H1 (cell line): ENCODE measurements around the gene AIFM3. TPM values are rescaled to one million over a fixed set of nuclear protein-coding genes. Genes with fewer than 3 reads are reported as not detected.

Source experiments
- CTCF ChIA-PET: fragments of 300-600 bp; sonication (Branson Sonifier 250); formaldehyde crosslinking; loops from one replicate; lab custom pipeline; 2021; ENCODE audit not compliant: partially characterized antibody; lab: Charles Lee
- POLR2A ChIA-PET: fragments of 300-600 bp; sonication (Branson Sonifier 250); formaldehyde crosslinking; loops from one replicate; lab custom pipeline; 2021; ENCODE audit warnings: inconsistent platforms; ENCODE audit not compliant: partially characterized antibody; lab: Charles Lee
- DNase-seq, 2 experiments: peaks; one replicate each; pipeline versions ENCODE4 v3.0.0 to v3.0.0-alpha.2; 2010 to 2022; ENCODE audit warnings: low spot score in 2 of 2, low read depth in 1 of 2, mixed read lengths in 1 of 2
- FAIRE-seq: peaks from 2 replicates; lab custom pipeline; 2011; peaks lifted over from hg19 to GRCh38; lab: Jason Lieb, UNC
- H2AFZ ChIP-seq: 2 replicates; pipeline ENCODE4 v1.8.1; 2012; ENCODE audit warnings: low read length, inconsistent platforms
- H2AK5ac ChIP-seq: 2 replicates; pipeline ENCODE4 v1.6.1; 2013; ENCODE audit warnings: low read depth, low read length
- H2BK120ac ChIP-seq: replicated peaks from 2 replicates; pipeline ENCODE3; 2013; ENCODE audit warnings: low read depth, low read length, inconsistent platforms
- H2BK12ac ChIP-seq: 2 replicates; pipeline ENCODE4 v1.6.1; 2013; ENCODE audit warnings: low read depth, low read length
- H2BK15ac ChIP-seq: 2 replicates; pipeline ENCODE4 v1.6.1; 2013; ENCODE audit warnings: low read length
- H2BK20ac ChIP-seq: 2 replicates; pipeline ENCODE4 v1.6.1; 2013; ENCODE audit warnings: low read length
- H2BK5ac ChIP-seq: 2 replicates; pipeline ENCODE4 v1.6.1; 2013; ENCODE audit warnings: low read depth, low read length
- H3K14ac ChIP-seq: 2 replicates; pipeline ENCODE4 v1.6.1; 2013; ENCODE audit warnings: inconsistent platforms; ENCODE audit not compliant: insufficient read length
- H3K18ac ChIP-seq: 2 replicates; pipeline ENCODE4 v1.6.1; 2013; ENCODE audit warnings: low read length; ENCODE audit errors: extremely low read depth
- H3K23ac ChIP-seq: 2 replicates; pipeline ENCODE4 v1.6.1; 2013; ENCODE audit warnings: inconsistent platforms; ENCODE audit not compliant: insufficient read length
- H3K23me2 ChIP-seq: 2 replicates; pipeline ENCODE4 v1.6.1; 2013; ENCODE audit warnings: low read depth, low read length
- H3K27ac ChIP-seq: 2 replicates; pipeline ENCODE4 v1.6.1; 2011; ENCODE audit warnings: low read depth, low read length, inconsistent platforms
- H3K27me3 ChIP-seq, 4 experiments: replicated peaks in 1 of 4; 1 replicate in 1 of 4; 2 replicates in 3 of 4; pipeline versions ENCODE4 v1.6.1 to v1.8.1; 2011 to 2013; ENCODE audit warnings: low read length in 3 of 4, mild to moderate bottlenecking in 3 of 4, inconsistent platforms in 2 of 4, mixed read lengths in 2 of 4, moderate library complexity in 1 of 4; ENCODE audit not compliant: control insufficient read depth in 3 of 4, insufficient read depth in 3 of 4; ENCODE audit errors: extremely low read depth in 1 of 4
- H3K36me3 ChIP-seq, 4 experiments: 2 replicates each; pipeline versions ENCODE4 v1.6.1 to v1.8.1; 2011 to 2013; ENCODE audit warnings: mild to moderate bottlenecking in 4 of 4, low read length in 3 of 4, moderate library complexity in 2 of 4, control low read depth in 1 of 4, inconsistent platforms in 1 of 4; ENCODE audit not compliant: insufficient read depth in 4 of 4, control insufficient read depth in 2 of 4
- H3K4ac ChIP-seq: replicated peaks from 2 replicates; pipeline ENCODE3; 2013; ENCODE audit warnings: low read length, low read depth, mixed read lengths, inconsistent platforms; ENCODE audit not compliant: insufficient read length
- H3K4me1 ChIP-seq, 4 experiments: replicated peaks in 1 of 4; 1 replicate in 1 of 4; 2 replicates in 3 of 4; pipeline versions ENCODE4 v1.6.1 to v1.8.1; 2011 to 2013; ENCODE audit warnings: low read length in 3 of 4, inconsistent platforms in 2 of 4, mixed read lengths in 1 of 4; ENCODE audit not compliant: insufficient read depth in 4 of 4, control insufficient read depth in 3 of 4
- H3K4me2 ChIP-seq, 2 experiments: 2 replicates each; pipeline versions ENCODE4 v1.6.1 to v1.8.1; 2011 to 2013; ENCODE audit warnings: low read depth in 2 of 2, low read length in 2 of 2, control low read depth in 1 of 2, inconsistent platforms in 1 of 2, mild to moderate bottlenecking in 1 of 2; ENCODE audit not compliant: insufficient read depth in 1 of 2
- H3K4me3 ChIP-seq, 4 experiments: fragments of 200-600, 300-600 bp in 1 of 4; sonication (generic), shearing (Covaris generic), sonication (Bioruptor Twin) in 1 of 4; 2 replicates each; pipeline versions ENCODE4 v1.5.1 to v1.8.1; 2011 to 2016; ENCODE audit warnings: low read length in 4 of 4, low read depth in 3 of 4, control low read depth in 2 of 4, inconsistent platforms in 2 of 4, mild to moderate bottlenecking in 2 of 4, mixed read lengths in 1 of 4, moderate library complexity in 1 of 4; ENCODE audit not compliant: insufficient read depth in 2 of 4; ENCODE audit errors: extremely low read depth in 1 of 4
- H3K56ac ChIP-seq: replicated peaks from 2 replicates; pipeline ENCODE3; 2013; ENCODE audit warnings: low read depth, mild to moderate bottlenecking, mixed read lengths, low read length, inconsistent platforms; ENCODE audit not compliant: insufficient read length
- H3K79me1 ChIP-seq: 2 replicates; pipeline ENCODE4 v1.6.1; 2013; ENCODE audit warnings: low read depth, low read length, control low read depth
- H3K79me2 ChIP-seq, 2 experiments: 2 replicates each; pipeline versions ENCODE4 v1.6.1 to v1.8.1; 2012 to 2013; ENCODE audit warnings: low read length in 2 of 2, mild to moderate bottlenecking in 2 of 2, inconsistent platforms in 1 of 2; ENCODE audit not compliant: insufficient read depth in 2 of 2, control insufficient read depth in 1 of 2
- H3K9ac ChIP-seq, 4 experiments: replicated peaks in 1 of 4; 1 replicate in 1 of 4; 2 replicates in 3 of 4; pipeline versions ENCODE4 v1.6.1 to v1.8.1; 2011 to 2013; ENCODE audit warnings: low read depth in 3 of 4, low read length in 3 of 4, control low read depth in 2 of 4, mild to moderate bottlenecking in 2 of 4, moderate library complexity in 2 of 4, inconsistent platforms in 1 of 4; ENCODE audit errors: extremely low read depth in 1 of 4
- H3K9me3 ChIP-seq, 2 experiments: 2 replicates each; pipeline versions ENCODE4 v1.6.1 to v1.8.1; 2012 to 2013; ENCODE audit warnings: mild to moderate bottlenecking in 2 of 2, moderate library complexity in 2 of 2, control low read depth in 1 of 2, inconsistent platforms in 1 of 2, low read depth in 1 of 2, low read length in 1 of 2, mixed read lengths in 1 of 2; ENCODE audit not compliant: insufficient read depth in 2 of 2
- H4K20me1 ChIP-seq, 2 experiments: replicated peaks in 1 of 2; 2 replicates each; pipeline versions ENCODE3 to v1.8.1; 2011 to 2013; ENCODE audit warnings: inconsistent platforms in 2 of 2, low read length in 2 of 2, mild to moderate bottlenecking in 1 of 2; ENCODE audit not compliant: insufficient read depth in 2 of 2, control insufficient read depth in 1 of 2
- H4K5ac ChIP-seq: 2 replicates; pipeline ENCODE4 v1.6.1; 2013; ENCODE audit warnings: low read length, low read depth, mixed read lengths, inconsistent platforms; ENCODE audit not compliant: insufficient read length
- H4K8ac ChIP-seq: 2 replicates; pipeline ENCODE4 v1.8.0; 2013; ENCODE audit warnings: mild to moderate bottlenecking, moderate library complexity, low read length, inconsistent platforms; ENCODE audit not compliant: insufficient read depth; ENCODE audit errors: extremely low read depth
- H4K91ac ChIP-seq: replicated peaks from 2 replicates; pipeline ENCODE3; 2013; ENCODE audit warnings: low read length, mixed read lengths, inconsistent platforms; ENCODE audit not compliant: insufficient read length
- CREB1 ChIP-seq: IDR thresholded peaks from 2 replicates; pipeline ENCODE4 v1.6.1; 2012; ENCODE audit warnings: inconsistent platforms
- EP300 ChIP-seq, 2 experiments: IDR thresholded peaks; 1 replicate in 1 of 2; 2 replicates in 1 of 2; pipeline ENCODE4 v1.6.1; 2011 to 2012; ENCODE audit warnings: low read depth in 2 of 2, low read length in 2 of 2, mild to moderate bottlenecking in 2 of 2, borderline replicate concordance in 1 of 2, inconsistent platforms in 1 of 2, moderate library complexity in 1 of 2
- KDM4A ChIP-seq: IDR thresholded peaks from one replicate; pipeline ENCODE4 v1.7.1; 2012; ENCODE audit warnings: low read depth, mild to moderate bottlenecking, moderate library complexity, low read length, inconsistent platforms; ENCODE audit not compliant: severe bottlenecking
- POLR2AphosphoS5 ChIP-seq: IDR thresholded peaks from 2 replicates; pipeline ENCODE4 v1.6.1; 2011; ENCODE audit warnings: low read depth, low read length
- SIN3A ChIP-seq, 2 experiments: IDR thresholded peaks in 1 of 2; conservative IDR thresholded peaks in 1 of 2; 2 replicates each; pipeline ENCODE4 v1.6.1; 2011 to 2012; ENCODE audit warnings: low read length in 2 of 2, improper control_type of control experiment in 1 of 2, low read depth in 1 of 2, mild to moderate bottlenecking in 1 of 2
- TEAD4 ChIP-seq: IDR thresholded peaks from 2 replicates; pipeline ENCODE4 v1.6.1; 2012; ENCODE audit warnings: low read depth, low read length, inconsistent platforms, mixed read lengths
- WGBS, 2 experiments: shearing (Covaris generic) in 1 of 2; methylation state at CpG; one replicate each; pipeline versions ENCODE4 v1.1.6 to v1.1.7; 2013 to 2015; ENCODE audit warnings: low lambda C conversion rate in 2 of 2, mixed read lengths in 2 of 2, inconsistent platforms in 1 of 2, low coverage in 1 of 2, missing lambda C conversion rate in 1 of 2; ENCODE audit not compliant: insufficient replicate concordance in 2 of 2, insufficient coverage in 1 of 2, insufficient read length in 1 of 2; ENCODE audit errors: extremely low coverage in 1 of 2, missing lambda C conversion rate in 1 of 2; 5-methylcytosine and 5-hydroxymethylcytosine counted together
- polyA plus RNA-seq, 7 experiments: library from polyadenylated mRNA; depleted of rRNA in 3 of 7; stranded (reverse) in 5 of 7; unstranded in 2 of 7; fragments of >200 nt in 5 of 7; fragments of 200-250 nt in 2 of 7; gene quantifications; 1 replicate in 5 of 7; 2 replicates in 1 of 7; 4 replicates in 1 of 7; pipeline versions ENCODE4 v1.2.1 to v1.2.3, GENCODE V29; 2011 to 2013; ENCODE audit warnings: missing spikeins in 2 of 7, mixed read lengths in 2 of 7
- total RNA-seq: library from RNA; stranded (reverse); fragmentation: NEBNext Ultra II Directional; extraction: Animal tissue kit (Norgen Biotek cat#: 25700); gene quantifications from 2 replicates; pipeline ENCODE4 v1.2.1, GENCODE V29; 2021
- TF ChIP-seq, protein P1 (sequence below): IDR thresholded peaks from 2 replicates; pipeline ENCODE4 v1.6.1; 2011; ENCODE audit warnings: low read length, improper control_type of control experiment

AIFM3 gene
- total and polyA plus RNA-seq, 2 of the 8 experiments (the other 6 are each of a cell fraction or from before 2014, with no cell fraction given): 0.86 to 1.4 TPM

DNA sequence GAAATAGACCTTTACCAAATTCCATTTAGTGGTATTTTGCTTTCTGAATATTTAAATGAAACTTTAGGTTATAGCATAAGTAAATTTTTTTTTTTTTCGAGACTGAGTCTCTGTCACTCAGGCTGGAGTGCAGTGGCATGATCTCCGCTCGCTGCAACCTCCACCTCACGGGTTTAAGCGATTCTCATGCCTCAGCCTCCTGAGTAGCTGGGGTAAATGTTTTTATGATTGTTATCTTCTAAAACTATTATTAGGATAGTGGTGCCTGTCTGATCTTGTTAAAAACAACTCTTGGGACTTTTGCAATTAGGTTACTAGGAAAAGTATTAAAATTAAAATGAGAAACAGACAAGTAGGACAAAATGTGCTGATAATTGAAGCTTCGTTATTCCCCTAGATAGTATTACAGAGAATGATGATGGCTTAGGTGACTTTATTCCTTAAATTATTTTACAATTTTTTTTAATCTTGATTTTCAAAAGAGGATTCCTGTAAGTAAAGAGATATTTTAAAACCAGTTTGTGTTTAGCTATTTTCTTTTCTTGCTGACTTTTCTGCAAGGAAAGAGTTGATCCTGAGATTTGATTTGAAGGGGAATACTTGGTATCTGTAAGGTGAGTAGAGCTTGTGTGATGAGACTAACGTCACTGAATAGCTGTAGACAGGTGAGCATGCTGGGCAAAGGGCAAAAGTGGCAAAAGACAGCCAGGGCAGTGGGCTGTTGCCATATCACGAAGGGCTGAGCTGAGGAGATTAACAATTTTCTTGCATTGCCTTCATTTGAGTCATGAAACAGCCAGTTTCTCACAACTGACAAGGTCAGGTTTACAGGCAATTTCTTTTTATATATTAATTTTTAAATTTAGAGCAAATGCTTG, 29.0 kb upstream of the AIFM3 start:
- Histone ChIP-seq H2BK15ac (no peak overlapping the region), H3K27me3 (no peaks in the 10 kb centered on the region), H4K20me1 (peaks cover 31 to 49% of the 10 kb centered on the region in 2 experiments), H3K79me2 (peaks cover 58 to 95% of the 10 kb centered on the region in 2 experiments), H3K4ac (no peak overlapping the region), H3K4me3 (no peak overlapping the region), H3K79me1 (peaks cover 8% of the 10 kb centered on the region), H4K91ac (no peak overlapping the region), H2AK5ac (no peak overlapping the region), H3K23ac (no peak overlapping the region), H3K36me3 (peaks cover 4 to 39% (median 13%) of the 10 kb centered on the region in 4 experiments; a peak in 7 of 8 replicates), H2AFZ (no peak overlapping the region), H2BK120ac (no peak overlapping the region), H3K14ac (no peak overlapping the region), H2BK12ac (no peak overlapping the region), H4K5ac (no peak overlapping the region), H3K9ac (no peak overlapping the region), H2BK5ac (no peak overlapping the region), H3K9me3 (no peaks in the 10 kb centered on the region), H3K27ac (no peak overlapping the region), H3K4me1 (peaks cover 0 to 4% (median 0%) of the 10 kb centered on the region in 4 experiments; a peak in 2 of 7 replicates), H3K4me2 (no peak overlapping the region), H3K23me2 (no peaks in the 10 kb centered on the region), H2BK20ac (no peak overlapping the region), H3K56ac (no peak overlapping the region), H3K18ac (no peak overlapping the region), H4K8ac (no peak overlapping the region)
- WGBS, 2 experiments: 95% methylated on average over 8 of the region's 8 CpGs; no CpG with 5 or more reads in 1 of the 2 experiments
- TF ChIP-seq EP300 (IDR thresholded peaks at IDR 0.05; ENCODE audit: borderline replicate concordance in 1 of 2, low read depth in 2 of 2, low read length in 2 of 2) (no peak), TEAD4 (no peak), SIN3A (conservative IDR thresholded peaks at IDR 0.05 in 1 of 2, IDR thresholded peaks at IDR 0.05 in 1 of 2; ENCODE audit: low read depth in 1 of 2, low read length in 2 of 2) (no peak), KDM4A (no peak), CREB1 (no peak), POLR2AphosphoS5 (no peak)
- TF ChIP-seq, protein P1, sequence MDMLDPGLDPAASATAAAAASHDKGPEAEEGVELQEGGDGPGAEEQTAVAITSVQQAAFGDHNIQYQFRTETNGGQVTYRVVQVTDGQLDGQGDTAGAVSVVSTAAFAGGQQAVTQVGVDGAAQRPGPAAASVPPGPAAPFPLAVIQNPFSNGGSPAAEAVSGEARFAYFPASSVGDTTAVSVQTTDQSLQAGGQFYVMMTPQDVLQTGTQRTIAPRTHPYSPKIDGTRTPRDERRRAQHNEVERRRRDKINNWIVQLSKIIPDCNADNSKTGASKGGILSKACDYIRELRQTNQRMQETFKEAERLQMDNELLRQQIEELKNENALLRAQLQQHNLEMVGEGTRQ: no peak
- FAIRE-seq (no peak), DNase-seq (no peak)
- CTCF ChIA-PET: interaction anchor here (0.7 to 2.6 kb wide), 7 partner anchors 11 to 170 kb away, joined by 3 to 7 read pairs (median 4); no protein-coding TSS in a partner anchor
- POLR2A ChIA-PET: interaction anchor here (0.8 to 1.2 kb wide), 2 partner anchors 11 to 20 kb away, joined by 3 to 4 read pairs; no protein-coding TSS in a partner anchor
